ENCODE measurements around the gene TTC22. TPM values are rescaled to one million over a fixed set of nuclear protein-coding genes. Genes with fewer than 3 reads are reported as not detected.
A peak's percentile ranks its signal among the peaks of the same experiment; 100 is the strongest.

Gene TTC22
- total RNA-seq (16.5 TPM), polyA plus RNA-seq (ENCODE audit: insufficient read depth, low read depth, low replicate concordance) (9.6 TPM)
- long read RNA-seq, donor 1, partial matches to known transcripts = 0 of 1 reads
- long read RNA-seq, donor 1, other reads (novel, unspliced or antisense) = 0 of 1 reads
- long read RNA-seq, donor 2, partial matches to known transcripts = 0 of 2 reads
- long read RNA-seq, donor 2, other reads (novel, unspliced or antisense) = 0 of 2 reads
- long read RNA-seq, donor 3, partial matches to known transcripts = 0 of 2 reads
- long read RNA-seq, donor 3, other reads (novel, unspliced or antisense) = 0 of 2 reads
- long read RNA-seq, donor 4 = 0 reads
- long read RNA-seq, donor 5 = 0 reads
- long read RNA-seq, donor 6 = 0 reads
- long read RNA-seq, donor 7, transcript TTC22-202 (7 exons, 3,345 nt) = major isoform, 5 of 13 reads
- long read RNA-seq, donor 7, partial matches to known transcripts = 2 of 13 reads
- long read RNA-seq, donor 7, other reads (novel, unspliced or antisense) = 6 of 13 reads
- long read RNA-seq, donor 8, partial matches to known transcripts = 0 of 2 reads
- long read RNA-seq, donor 8, other reads (novel, unspliced or antisense) = 0 of 2 reads
- long read RNA-seq, donor 9, partial matches to known transcripts = 0 of 1 reads
- long read RNA-seq, donor 9, other reads (novel, unspliced or antisense) = 0 of 1 reads
- long read RNA-seq, donor 10 = 0 reads

- H3K27ac ChIP-seq (ENCODE audit: low read depth in 2 of 2, low read length in 2 of 2) = peak within 1 kb of the TSS; percentile 26 to 57
- peak within 1 kb of the TSS in 2 of 3 donors; percentile 40 to 57 for H3K9ac ChIP-seq (ENCODE audit: low read length in 3 of 3)
- peak within 1 kb of the TSS; percentile 30 to 69 (median 62) for H3K4me3 ChIP-seq (ENCODE audit: low read length in 3 of 3)
- H3K27me3 ChIP-seq (ENCODE audit: control insufficient read depth, insufficient read depth, low read length) = no peaks in the 10 kb centered on the region
- FAIRE-seq (no peak), DNase-seq (peak; percentile 69 to 88 (median 76))
- peaks cover 0 to 26% (median 23%) of the 10 kb centered on the region in 3 donors for H3K4me1 ChIP-seq (ENCODE audit: control insufficient read depth in 2 of 3, insufficient read depth in 2 of 3, low read depth in 1 of 3, low read length in 3 of 3)
- intact Hi-C loops (cut with DNase I) = no loop called here
- no peaks in the 10 kb centered on the region for H3K9me3 ChIP-seq (ENCODE audit: control insufficient read depth in 2 of 3, insufficient read depth in 1 of 3, low read length in 3 of 3)
- H3K36me3 ChIP-seq (ENCODE audit: control insufficient read depth in 2 of 3, insufficient read depth in 3 of 3, low read length in 3 of 3) = no peaks in the 10 kb centered on the region
- peak; percentile 44 for TF ChIP-seq CTCF (IDR thresholded peaks at IDR 0.05; ENCODE audit: borderline replicate concordance, extremely low read depth, insufficient read depth)
Measured at GRCh38 chr1:54800899-54801759, at the start of gene TTC22. TSS of gene TTC22 (minus strand) at chr1:54801323. CDS start at chr1:54801163, 160 bp downstream.

GRCh38 chr1:54850737-54851136, 49.6 kb upstream of the TTC22 start:
- no peak overlapping the region for H3K4me3 ChIP-seq (ENCODE audit: low read length in 3 of 3)
- no peaks in the 10 kb centered on the region for H3K27me3 ChIP-seq (ENCODE audit: control insufficient read depth, insufficient read depth, low read length)
- peaks cover 0 to 38% (median 10%) of the 10 kb centered on the region in 3 donors for H3K4me1 ChIP-seq (ENCODE audit: control insufficient read depth in 2 of 3, insufficient read depth in 2 of 3, low read depth in 1 of 3, low read length in 3 of 3)
- H3K9ac ChIP-seq (ENCODE audit: low read length in 3 of 3) = no peak overlapping the region
- H3K27ac ChIP-seq (ENCODE audit: low read depth in 2 of 2, low read length in 2 of 2) = peak overlapping the region in 1 of 2 donors; percentile 77
- peaks cover 0 to 13% (median 8%) of the 10 kb centered on the region in 3 donors for H3K36me3 ChIP-seq (ENCODE audit: control insufficient read depth in 2 of 3, insufficient read depth in 3 of 3, low read length in 3 of 3)
- intact Hi-C loops (cut with DNase I) = no loop called here
- no peak for TF ChIP-seq CTCF (IDR thresholded peaks at IDR 0.05; ENCODE audit: borderline replicate concordance, extremely low read depth, insufficient read depth)
- H3K9me3 ChIP-seq (ENCODE audit: control insufficient read depth in 2 of 3, insufficient read depth in 1 of 3, low read length in 3 of 3) = no peaks in the 10 kb centered on the region
- DNase-seq (no peak), FAIRE-seq (no peak)

- intact Hi-C loops (cut with DNase I) = no loop called here
- H3K27ac ChIP-seq (ENCODE audit: low read depth in 2 of 2, low read length in 2 of 2) = no peak overlapping the region
- FAIRE-seq (no peak), DNase-seq (no peak)
- no peaks in the 10 kb centered on the region for H3K27me3 ChIP-seq (ENCODE audit: control insufficient read depth, insufficient read depth, low read length)
- H3K4me1 ChIP-seq (ENCODE audit: control insufficient read depth in 2 of 3, insufficient read depth in 2 of 3, low read depth in 1 of 3, low read length in 3 of 3) = peaks cover 0 to 38% (median 10%) of the 10 kb centered on the region in 3 donors
- peaks cover 0 to 13% (median 8%) of the 10 kb centered on the region in 3 donors for H3K36me3 ChIP-seq (ENCODE audit: control insufficient read depth in 2 of 3, insufficient read depth in 3 of 3, low read length in 3 of 3)
- no peak for TF ChIP-seq CTCF (IDR thresholded peaks at IDR 0.05; ENCODE audit: borderline replicate concordance, extremely low read depth, insufficient read depth)
- H3K9ac ChIP-seq (ENCODE audit: low read length in 3 of 3) = no peak overlapping the region
- H3K4me3 ChIP-seq (ENCODE audit: low read length in 3 of 3) = no peak overlapping the region
- no peaks in the 10 kb centered on the region for H3K9me3 ChIP-seq (ENCODE audit: control insufficient read depth in 2 of 3, insufficient read depth in 1 of 3, low read length in 3 of 3)
Measured at GRCh38 chr1:54850069-54850730, 49.1 kb upstream of the TTC22 start.

Data from kidney (tissue), 22 donors.